Stomach (tissue), 4 donors: Measurements from ENCODE around the gene ADAM8.

Experiments
- POLR2A ChIP-seq, 4 donors: fragments of 450-650 bp; IDR thresholded peaks; one replicate each; pipeline ENCODE4 v1.6.1; 2016; ENCODE audit warnings: antibody characterized with exemption in 4 of 4, control low read depth in 2 of 4, mild to moderate bottlenecking in 1 of 4, moderate library complexity in 1 of 4
- POLR2AphosphoS5 ChIP-seq, 3 donors: sonication (generic); formaldehyde crosslinking; IDR thresholded peaks; one replicate each; pipeline ENCODE4 v1.6.1; 2016; ENCODE audit warnings: antibody characterized with exemption in 3 of 3
- TF ChIP-seq, protein P1 (sequence below), 7 experiments: fragments of 450-650 bp in 4 of 7; fragments of 200-600 bp in 3 of 7; sonication (generic) in 3 of 7; IDR thresholded peaks; one replicate each; pipeline ENCODE4 v1.5.1; 2016 to 2019; ENCODE audit warnings: antibody characterized with exemption in 7 of 7, control low read depth in 2 of 7, mild to moderate bottlenecking in 1 of 7

DNA sequence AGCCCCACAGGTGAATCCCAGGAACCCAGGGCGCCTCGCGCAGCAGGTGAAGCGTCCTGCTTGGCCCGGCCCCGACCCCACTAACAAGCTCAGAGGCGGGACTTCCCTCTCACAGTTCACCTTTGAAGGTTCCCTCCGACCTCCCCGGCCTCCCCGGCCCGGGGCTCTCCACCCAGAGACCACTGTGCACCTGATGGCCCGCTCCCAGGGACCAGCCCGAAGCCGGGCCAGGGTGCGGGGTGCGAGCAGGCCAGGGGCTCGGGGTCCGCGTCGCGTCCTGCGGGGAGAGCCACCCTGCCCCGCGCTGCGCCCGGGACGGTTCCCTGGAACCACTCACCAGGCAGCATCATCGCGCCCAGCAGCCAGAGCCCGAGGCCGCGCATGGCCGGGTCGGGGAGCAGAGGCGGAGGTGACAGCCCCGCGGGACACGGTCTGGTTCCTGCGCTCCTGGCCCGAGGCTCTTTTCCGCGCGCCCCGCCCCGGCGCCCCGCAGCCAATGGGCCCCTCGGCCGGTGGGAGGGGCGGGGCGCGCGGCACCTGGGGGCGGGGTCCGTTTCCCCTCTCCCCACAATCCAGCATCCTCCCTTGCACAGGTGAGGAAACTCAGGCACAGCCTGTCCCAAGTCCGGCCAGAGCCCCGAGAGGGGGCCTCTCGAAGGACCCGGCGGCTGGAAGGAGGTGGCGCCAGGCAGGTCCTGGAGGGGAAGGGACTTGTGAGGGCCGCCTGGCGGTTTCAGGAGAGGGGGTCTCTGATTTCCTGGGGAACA is at the start of gene ADAM8:
- TF ChIP-seq POLR2A (IDR thresholded peaks at IDR 0.05) (no peak), POLR2AphosphoS5 (IDR thresholded peaks at IDR 0.05) (peak in 2 of 3 donors; percentile 21 to 47)
- TF ChIP-seq, protein P1, sequence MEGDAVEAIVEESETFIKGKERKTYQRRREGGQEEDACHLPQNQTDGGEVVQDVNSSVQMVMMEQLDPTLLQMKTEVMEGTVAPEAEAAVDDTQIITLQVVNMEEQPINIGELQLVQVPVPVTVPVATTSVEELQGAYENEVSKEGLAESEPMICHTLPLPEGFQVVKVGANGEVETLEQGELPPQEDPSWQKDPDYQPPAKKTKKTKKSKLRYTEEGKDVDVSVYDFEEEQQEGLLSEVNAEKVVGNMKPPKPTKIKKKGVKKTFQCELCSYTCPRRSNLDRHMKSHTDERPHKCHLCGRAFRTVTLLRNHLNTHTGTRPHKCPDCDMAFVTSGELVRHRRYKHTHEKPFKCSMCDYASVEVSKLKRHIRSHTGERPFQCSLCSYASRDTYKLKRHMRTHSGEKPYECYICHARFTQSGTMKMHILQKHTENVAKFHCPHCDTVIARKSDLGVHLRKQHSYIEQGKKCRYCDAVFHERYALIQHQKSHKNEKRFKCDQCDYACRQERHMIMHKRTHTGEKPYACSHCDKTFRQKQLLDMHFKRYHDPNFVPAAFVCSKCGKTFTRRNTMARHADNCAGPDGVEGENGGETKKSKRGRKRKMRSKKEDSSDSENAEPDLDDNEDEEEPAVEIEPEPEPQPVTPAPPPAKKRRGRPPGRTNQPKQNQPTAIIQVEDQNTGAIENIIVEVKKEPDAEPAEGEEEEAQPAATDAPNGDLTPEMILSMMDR (IDR thresholded peaks at IDR 0.05), result no peak
